Urothelium cell line (cell line): Measurements from ENCODE around the gene YY1.
"Not testable (repeated sequence)": the region's sequence is repeated elsewhere in the genome, so short reads cannot be mapped to it uniquely, and the experiment has no call there.

Experiments
- DNase-seq: peaks from one replicate; pipeline ENCODE4 v3.0.0; 2011; ENCODE audit warnings: low spot score, mixed read lengths
- FAIRE-seq: peaks from 2 replicates; lab custom pipeline; 2011; peaks lifted over from hg19 to GRCh38; lab: Jason Lieb, UNC

YY1 gene

GRCh38 chr14:100282766-100283419, 43.9 kb downstream of the YY1 start:
- FAIRE-seq: no peak
- no peak for DNase-seq

GRCh38 chr14:100283436-100283835, 44.5 kb downstream of the YY1 start:
- FAIRE-seq: not testable (repeated sequence)

GRCh38 chr14:100283984-100284881, 45.3 kb downstream of the YY1 start:
- DNase-seq (no peak), FAIRE-seq (no peak)

More at GRCh38 chr14:100283436-100283835, 44.5 kb downstream of the YY1 start:
- DNase-seq: not testable (repeated sequence)

- DNase-seq (peak; percentile 92), FAIRE-seq (no peak)
Observed at GRCh38 chr14:100285021-100285912, 46.3 kb downstream of the YY1 start.

- no peak for FAIRE-seq
- DNase-seq: no peak
Observed at GRCh38 chr14:100285913-100286400, 47.0 kb downstream of the YY1 start.

- no peak for FAIRE-seq
- no peak for DNase-seq
Observed at GRCh38 chr14:100286484-100287191, 47.7 kb downstream of the YY1 start.

- no peak for FAIRE-seq
- DNase-seq: no peak
Observed at GRCh38 chr14:100287202-100287997, 48.5 kb downstream of the YY1 start.

- not testable (repeated sequence) for DNase-seq, FAIRE-seq
Observed at GRCh38 chr14:100287998-100288295, 49.0 kb downstream of the YY1 start.

GRCh38 chr14:100288382-100289185, 49.6 kb downstream of the YY1 start:
- DNase-seq (no peak), FAIRE-seq (no peak)

- FAIRE-seq: no peak
- DNase-seq: no peak
Observed at GRCh38 chr14:100289916-100290606, 51.1 kb downstream of the YY1 start.

- FAIRE-seq (no peak), DNase-seq (no peak)
Observed at GRCh38 chr14:100290607-100291304, 51.8 kb downstream of the YY1 start.

GRCh38 chr14:100291305-100292075, 52.5 kb downstream of the YY1 start:
- no peak for DNase-seq

GRCh38 chr14:100292301-100292775, 53.4 kb downstream of the YY1 start:
- no peak for DNase-seq
- no peak for FAIRE-seq

More at GRCh38 chr14:100291305-100292075, 52.5 kb downstream of the YY1 start:
- no peak for FAIRE-seq

GRCh38 chr14:100292776-100293461, 54.0 kb downstream of the YY1 start:
- FAIRE-seq: no peak
- no peak for DNase-seq

- DNase-seq (no peak), FAIRE-seq (no peak)
Observed at GRCh38 chr14:100293497-100294212, 54.7 kb downstream of the YY1 start.
